Heart left ventricle (tissue), 16 donors: ENCODE measurements around the gene PRKAA1. TPM values are rescaled to one million over a fixed set of nuclear protein-coding genes. Genes with fewer than 3 reads are reported as not detected.

Experiments
- ATAC-seq, 4 donors: fragments of 200-7000 bp; cut with Tn5 transposase; one replicate each; pipeline ENCODE4 v1.9.1; 2020 to 2022; ENCODE audit warnings: moderate library complexity in 4 of 4, mild to moderate bottlenecking in 3 of 4, moderate number of reproducible peaks in 1 of 4
- DNase-seq, 5 donors: peaks; one replicate each; pipeline ENCODE4 v3.0.0-alpha.2; 2020
- H3K27ac ChIP-seq, 12 donors: fragments of 200-600 bp; sonication (generic) in 4 of 12; one replicate each; pipeline versions ENCODE4 v1.5.0 to v1.8.0; 2016 to 2022; ENCODE audit warnings: mild to moderate bottlenecking in 2 of 12
- H3K27me3 ChIP-seq, 9 donors: fragments of 200-600 bp; sonication (generic) in 2 of 9; one replicate each; pipeline versions ENCODE4 v1.5.1 to v1.8.0; 2016 to 2022; ENCODE audit warnings: mild to moderate bottlenecking in 3 of 9
- H3K36me3 ChIP-seq, 9 donors: fragments of 200-600 bp; sonication (generic) in 2 of 9; one replicate each; pipeline versions ENCODE4 v1.5.0 to v1.8.0; 2018 to 2022; ENCODE audit warnings: mild to moderate bottlenecking in 2 of 9
- H3K4me1 ChIP-seq, 12 donors: fragments of 200-600 bp; sonication (generic) in 4 of 12; one replicate each; pipeline versions ENCODE4 v1.5.0 to v1.8.0; 2016 to 2022; ENCODE audit warnings: mild to moderate bottlenecking in 3 of 12
- H3K4me3 ChIP-seq, 12 donors: fragments of 200-600 bp; sonication (generic) in 4 of 12; one replicate each; pipeline versions ENCODE4 v1.5.0 to v1.8.0; 2017 to 2022; ENCODE audit warnings: mild to moderate bottlenecking in 9 of 12, moderate library complexity in 4 of 12
- H3K9me3 ChIP-seq, 12 donors: fragments of 200-600 bp; sonication (generic) in 4 of 12; one replicate each; pipeline versions ENCODE4 v1.5.0 to v1.8.0; 2016 to 2022; ENCODE audit warnings: mild to moderate bottlenecking in 1 of 12
- POLR2A ChIP-seq, 2 donors: fragments of 450-650 bp; IDR thresholded peaks; one replicate each; pipeline ENCODE4 v1.6.1; 2017; ENCODE audit warnings: antibody characterized with exemption in 2 of 2, mild to moderate bottlenecking in 2 of 2, moderate library complexity in 2 of 2
- WGBS, 4 donors: extraction: QIAGEN DNeasy Blood & Tissue Kit in 2 of 4; methylation state at CpG; one replicate each; pipeline versions ENCODE4 v1.1.5 to v1.1.7; 2013 to 2018; 5-methylcytosine and 5-hydroxymethylcytosine counted together
- intact Hi-C, 10 donors: fragments of 100-400 bp; cut with DNase I; formaldehyde crosslinking; loops; one replicate each; pipeline versions ENCODE4 v1.11.1 to v1.14.2; 2022
- polyA plus RNA-seq, 2 donors: library from polyadenylated mRNA; stranded (reverse); fragments of 200-250 nt; gene quantifications; one replicate each; pipeline ENCODE4 v1.2.3, GENCODE V29; 2013
- total RNA-seq, 9 donors: library from RNA; depleted of rRNA in 2 of 9; stranded (reverse); fragments of >200 nt in 2 of 9; fragmentation: NEBNext Ultra II Directional in 3 of 9; extraction: Animal tissue kit (Norgen Biotek cat#: 25700) in 3 of 9; gene quantifications; one replicate each; pipeline versions ENCODE4 v1.1.0 to v1.2.4, GENCODE V29; 2016 to 2023
- TF ChIP-seq, protein P1 (sequence below), 12 donors: fragments of 200-600 bp; sonication (generic) in 4 of 12; IDR thresholded peaks; one replicate each; pipeline versions ENCODE4 v1.5.0 to v1.8.0; 2018 to 2022; ENCODE audit warnings: antibody characterized with exemption in 12 of 12, mild to moderate bottlenecking in 5 of 12
- donor health status: ischemic (EF 13 %, LVEDD 7.1; RV severe dilation, severe dysfunction).
- donor health status: healthy with polysubstance abuse.
- donor health status: DM: no; HTN: yes; CAD: no.
- donor health status: DM: no; HTN: no; CAD: no.
- donor health status: ischemic (EF 25% LVEDD 6.9; RV normal size, moderate dysfunction).
- donor health status: ischemic (EF 25% LVEDD 5.7; RV mildly dilated, moderate dysfunction).
- donor health status: healthy.
- donor health status: DM: yes; HTN: yes; CAD: no.
- donor health status: ischemic (EF 35%, LVEDD 5.7; RV mildly dilated, moderate dysfunction).
- donor health status: nonischemic (EF 11% LVEDD 7.7; RV severe dilation, severe dysfunction).
- donor health status: DM: yes; HTN: yes; CAD: no.
- donor health status: PGD.
- donor health status: ischemic (EF 29% LVEDD 5.4; RV normal size, mild dysfunction).
- donor health status: nonischemic (EF 23%, LVEDD 6.1; RV moderate dilation, normal function).

Gene PRKAA1
- total and polyA plus RNA-seq, 11 donors, result 13.5 to 53.3 (median 42.6) TPM

DNA sequence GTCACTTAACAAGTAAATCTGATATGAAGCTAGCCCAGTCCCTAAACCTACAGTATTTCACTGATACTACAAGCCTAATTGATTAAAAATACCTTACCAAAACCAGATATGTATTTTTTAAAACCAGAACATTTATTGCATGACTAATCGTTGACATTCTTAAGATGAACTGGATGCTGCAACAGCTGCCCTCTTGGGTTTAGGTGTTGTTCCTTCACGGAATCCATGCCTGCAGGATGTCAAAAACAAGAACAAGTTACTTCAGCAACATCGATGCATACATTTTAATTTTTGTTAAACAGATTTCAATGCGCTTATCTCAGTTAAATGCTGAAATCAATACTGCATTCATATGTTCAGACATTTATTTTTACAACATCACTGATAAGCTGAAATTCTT is 34.2 kb upstream of the PRKAA1 start:
- peaks cover 2 to 70% (median 68%) of the 10 kb centered on the region in 9 donors for H3K36me3 ChIP-seq

DNA sequence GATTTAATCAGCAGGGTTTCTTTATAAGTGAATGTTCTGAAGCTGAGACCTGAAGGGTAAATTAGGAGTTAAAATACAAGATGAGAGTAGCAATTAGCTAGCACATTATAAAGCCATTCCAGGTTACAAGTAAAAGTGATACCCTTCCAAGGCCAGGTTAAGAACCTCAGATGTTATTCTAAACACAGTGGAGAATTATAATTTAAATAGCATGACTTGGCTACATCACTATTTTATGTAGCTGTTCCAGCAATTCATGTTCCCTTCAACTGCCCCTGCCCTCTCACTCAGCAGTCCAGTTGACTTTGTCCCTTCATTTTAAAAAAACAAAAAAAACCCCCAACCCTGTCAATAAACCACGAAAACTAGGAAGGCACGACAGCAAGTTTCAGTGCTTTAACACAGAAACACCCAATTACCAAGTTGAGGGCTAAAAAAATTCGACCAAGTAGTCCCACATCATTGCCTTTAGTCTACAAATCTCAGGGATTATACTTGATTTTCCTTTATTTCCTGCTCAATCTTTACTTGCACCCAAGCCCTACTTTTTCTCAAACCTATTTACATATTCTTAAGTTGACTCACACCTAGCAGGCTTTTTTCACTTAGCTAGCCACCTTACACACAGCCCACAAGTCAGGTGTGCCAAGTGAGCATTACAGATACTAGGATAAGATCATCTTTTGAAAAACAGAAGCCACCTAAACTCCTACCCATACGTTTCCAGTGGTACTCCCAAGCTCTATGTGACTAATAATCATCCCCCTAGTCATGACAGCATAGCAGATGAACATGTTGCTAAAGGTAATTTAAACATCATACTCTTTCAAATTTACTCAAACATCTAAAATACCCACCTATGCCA is 33.4 kb upstream of the PRKAA1 start:
- H3K27ac ChIP-seq, result no peak overlapping the region
- TF ChIP-seq, protein P1, sequence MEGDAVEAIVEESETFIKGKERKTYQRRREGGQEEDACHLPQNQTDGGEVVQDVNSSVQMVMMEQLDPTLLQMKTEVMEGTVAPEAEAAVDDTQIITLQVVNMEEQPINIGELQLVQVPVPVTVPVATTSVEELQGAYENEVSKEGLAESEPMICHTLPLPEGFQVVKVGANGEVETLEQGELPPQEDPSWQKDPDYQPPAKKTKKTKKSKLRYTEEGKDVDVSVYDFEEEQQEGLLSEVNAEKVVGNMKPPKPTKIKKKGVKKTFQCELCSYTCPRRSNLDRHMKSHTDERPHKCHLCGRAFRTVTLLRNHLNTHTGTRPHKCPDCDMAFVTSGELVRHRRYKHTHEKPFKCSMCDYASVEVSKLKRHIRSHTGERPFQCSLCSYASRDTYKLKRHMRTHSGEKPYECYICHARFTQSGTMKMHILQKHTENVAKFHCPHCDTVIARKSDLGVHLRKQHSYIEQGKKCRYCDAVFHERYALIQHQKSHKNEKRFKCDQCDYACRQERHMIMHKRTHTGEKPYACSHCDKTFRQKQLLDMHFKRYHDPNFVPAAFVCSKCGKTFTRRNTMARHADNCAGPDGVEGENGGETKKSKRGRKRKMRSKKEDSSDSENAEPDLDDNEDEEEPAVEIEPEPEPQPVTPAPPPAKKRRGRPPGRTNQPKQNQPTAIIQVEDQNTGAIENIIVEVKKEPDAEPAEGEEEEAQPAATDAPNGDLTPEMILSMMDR (IDR thresholded peaks at IDR 0.05), result no peak
- TF ChIP-seq POLR2A (IDR thresholded peaks at IDR 0.05), result no peak
- no peak for ATAC-seq
- 61 to 84% (median 81%) methylated on average over 4 of the region's 4 CpGs for WGBS, 4 donors
- intact Hi-C loops, result loop anchor here in 4 of 10 donors (10.0 kb wide), 1 partner anchor 77 kb away; the partner anchor contains the start of gene TTC33 (in 4 of the 4)
- H3K9me3 ChIP-seq, result no peaks in the 10 kb centered on the region
- H3K27me3 ChIP-seq, result no peaks in the 10 kb centered on the region
- H3K36me3 ChIP-seq, result peaks cover 2 to 78% (median 75%) of the 10 kb centered on the region in 9 donors
- no peak for DNase-seq
- no peak overlapping the region for H3K4me3 ChIP-seq
- peaks cover 0 to 37% (median 23%) of the 10 kb centered on the region in 12 donors for H3K4me1 ChIP-seq

More for the DNA sequence above, 34.2 kb upstream of the PRKAA1 start:
- no peak overlapping the region for H3K27ac ChIP-seq
- no peak for DNase-seq
- no peaks in the 10 kb centered on the region for H3K27me3 ChIP-seq
- no peak overlapping the region for H3K4me3 ChIP-seq
- peaks cover 0 to 37% (median 23%) of the 10 kb centered on the region in 12 donors for H3K4me1 ChIP-seq
- intact Hi-C loops, result loop anchor here in 4 of 10 donors (10.0 kb wide), 1 partner anchor 78 kb away; the partner anchor contains the start of gene TTC33 (in 4 of the 4)
- no peak for ATAC-seq
- TF ChIP-seq, protein P1 (IDR thresholded peaks at IDR 0.05), result no peak
- no peak for TF ChIP-seq POLR2A (IDR thresholded peaks at IDR 0.05)
- 81 to 91% (median 83%) methylated on average over 4 of the region's 4 CpGs for WGBS, 4 donors
- H3K9me3 ChIP-seq, result no peaks in the 10 kb centered on the region

DNA sequence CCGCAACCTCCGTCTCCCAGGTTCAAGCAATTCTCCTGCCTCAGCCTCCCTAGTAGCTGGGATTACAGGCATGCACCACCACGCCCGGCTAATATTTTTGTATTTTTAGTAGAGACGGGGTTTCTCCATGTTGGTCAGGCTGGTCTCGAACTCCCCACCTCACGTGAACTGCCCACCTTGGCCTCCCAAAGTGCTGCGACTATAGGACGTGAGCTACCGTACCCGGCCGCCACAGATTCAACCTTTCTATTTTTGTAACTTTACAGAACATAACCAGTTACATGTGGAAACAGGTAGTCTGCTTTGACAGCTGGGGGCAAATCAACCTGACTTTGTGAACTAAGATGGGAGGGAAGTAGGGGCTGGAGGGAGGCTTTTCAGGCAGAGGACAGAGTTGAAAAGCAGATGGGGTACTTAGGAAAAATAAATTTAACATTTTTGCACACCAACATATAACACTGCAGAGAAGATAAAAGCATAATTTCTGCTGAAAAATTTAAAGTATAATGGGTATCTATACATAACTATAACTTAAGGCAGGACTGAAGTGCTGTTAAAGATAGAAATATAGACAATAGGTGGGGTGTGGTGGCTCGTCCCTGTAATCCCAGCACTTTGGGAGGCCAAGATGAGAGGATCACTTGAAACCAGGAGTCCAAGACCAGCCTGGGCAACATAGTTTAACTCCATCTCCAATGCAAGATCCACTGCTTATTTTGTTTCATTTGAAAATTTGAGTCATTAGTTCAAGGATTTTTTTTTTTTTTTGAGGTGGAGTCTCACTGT is 31.8 kb upstream of the PRKAA1 start:
- WGBS, 4 donors, result 93 to 95% (median 94%) methylated on average over 13 of the region's 13 CpGs
- no peak for ATAC-seq
- no peak overlapping the region for H3K4me3 ChIP-seq
- DNase-seq, result no peak
- no peaks in the 10 kb centered on the region for H3K27me3 ChIP-seq
- H3K4me1 ChIP-seq, result peaks cover 0 to 25% (median 16%) of the 10 kb centered on the region in 12 donors
- H3K27ac ChIP-seq, result no peak overlapping the region
- no peaks in the 10 kb centered on the region for H3K9me3 ChIP-seq
- intact Hi-C loops, result loop anchor here in 4 of 10 donors (10.0 kb wide), 1 partner anchor 75 kb away; the partner anchor contains the start of gene TTC33 (in 4 of the 4)
- peaks cover 2 to 92% (median 87%) of the 10 kb centered on the region in 9 donors for H3K36me3 ChIP-seq
- TF ChIP-seq, protein P1 (IDR thresholded peaks at IDR 0.05), result no peak
- TF ChIP-seq POLR2A (IDR thresholded peaks at IDR 0.05), result no peak
